Measurements from ENCODE around the gene STK16.

Gene STK16

GRCh38 chr2:219273937-219274336 lies 28.7 kb downstream of the STK16 start:
- no peak overlapping the region for H3K4me3 ChIP-seq (ENCODE audit: low read length)
- H3K9ac ChIP-seq (ENCODE audit: low read length): no peak overlapping the region
- no peaks in the 10 kb centered on the region for H3K79me2 ChIP-seq (ENCODE audit: low read length)
- H3K9me3 ChIP-seq (ENCODE audit: insufficient read depth, low read length): no peaks in the 10 kb centered on the region
- H3K4me2 ChIP-seq (ENCODE audit: low read length): no peak overlapping the region
- TF ChIP-seq, protein P1, sequence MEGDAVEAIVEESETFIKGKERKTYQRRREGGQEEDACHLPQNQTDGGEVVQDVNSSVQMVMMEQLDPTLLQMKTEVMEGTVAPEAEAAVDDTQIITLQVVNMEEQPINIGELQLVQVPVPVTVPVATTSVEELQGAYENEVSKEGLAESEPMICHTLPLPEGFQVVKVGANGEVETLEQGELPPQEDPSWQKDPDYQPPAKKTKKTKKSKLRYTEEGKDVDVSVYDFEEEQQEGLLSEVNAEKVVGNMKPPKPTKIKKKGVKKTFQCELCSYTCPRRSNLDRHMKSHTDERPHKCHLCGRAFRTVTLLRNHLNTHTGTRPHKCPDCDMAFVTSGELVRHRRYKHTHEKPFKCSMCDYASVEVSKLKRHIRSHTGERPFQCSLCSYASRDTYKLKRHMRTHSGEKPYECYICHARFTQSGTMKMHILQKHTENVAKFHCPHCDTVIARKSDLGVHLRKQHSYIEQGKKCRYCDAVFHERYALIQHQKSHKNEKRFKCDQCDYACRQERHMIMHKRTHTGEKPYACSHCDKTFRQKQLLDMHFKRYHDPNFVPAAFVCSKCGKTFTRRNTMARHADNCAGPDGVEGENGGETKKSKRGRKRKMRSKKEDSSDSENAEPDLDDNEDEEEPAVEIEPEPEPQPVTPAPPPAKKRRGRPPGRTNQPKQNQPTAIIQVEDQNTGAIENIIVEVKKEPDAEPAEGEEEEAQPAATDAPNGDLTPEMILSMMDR (IDR thresholded peaks at IDR 0.05; ENCODE audit: low read depth, low read length): no peak
- no peak for TF ChIP-seq EZH2phosphoT487 (IDR thresholded peaks at IDR 0.05; ENCODE audit: low read depth)
- H3K36me3 ChIP-seq (replicated peaks; ENCODE audit: low read depth, low read length): no peaks in the 10 kb centered on the region
- no peak overlapping the region for H2AFZ ChIP-seq (ENCODE audit: low read depth, low read length)
- no peak overlapping the region for H3K27ac ChIP-seq (ENCODE audit: low read length)
- H4K20me1 ChIP-seq (ENCODE audit: insufficient read depth, low read length): no peaks in the 10 kb centered on the region
- H3K27me3 ChIP-seq (ENCODE audit: low read depth, low read length): no peaks in the 10 kb centered on the region
- H3K4me1 ChIP-seq (ENCODE audit: low read length): peaks cover 8% of the 10 kb centered on the region

DNA sequence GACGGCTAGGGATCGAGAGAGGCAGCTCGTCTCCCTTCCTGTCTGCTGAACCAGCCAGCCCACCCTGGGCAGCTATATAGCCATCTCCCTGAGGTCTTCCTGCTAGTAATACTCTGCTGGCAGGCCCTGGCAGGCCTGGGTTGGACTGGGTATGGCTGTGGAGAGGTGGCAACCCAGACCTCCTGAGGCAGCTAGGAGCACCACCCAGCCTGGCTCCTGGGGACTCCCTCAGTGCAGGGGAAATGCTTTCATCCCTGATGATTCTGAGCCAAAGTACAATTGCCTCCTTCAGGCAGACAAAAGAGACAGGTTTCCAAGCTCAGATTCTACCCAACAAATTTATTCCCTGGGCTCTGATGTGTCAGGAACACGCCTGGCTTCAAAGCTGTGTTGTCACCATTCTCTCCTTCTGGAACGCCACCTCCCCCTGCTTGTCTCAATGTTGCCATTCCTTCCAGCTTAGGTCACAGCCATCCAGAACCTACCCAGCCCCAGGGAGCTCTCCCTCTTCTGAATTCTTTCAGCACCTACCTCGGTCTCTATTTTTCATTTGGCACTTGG lies 29.2 kb downstream of the STK16 start:
- Histone ChIP-seq H4K20me1 (ENCODE audit: insufficient read depth, low read length) (no peaks in the 10 kb centered on the region), H3K4me1 (ENCODE audit: low read length) (peaks cover 8% of the 10 kb centered on the region), H2AFZ (ENCODE audit: low read depth, low read length) (no peak overlapping the region), H3K27me3 (ENCODE audit: low read depth, low read length) (no peaks in the 10 kb centered on the region), H3K9me3 (ENCODE audit: insufficient read depth, low read length) (no peaks in the 10 kb centered on the region), H3K27ac (ENCODE audit: low read length) (no peak overlapping the region), H3K36me3 (replicated peaks; ENCODE audit: low read depth, low read length) (no peaks in the 10 kb centered on the region), H3K9ac (ENCODE audit: low read length) (no peak overlapping the region), H3K4me3 (ENCODE audit: low read length) (no peak overlapping the region), H3K79me2 (ENCODE audit: low read length) (no peaks in the 10 kb centered on the region), H3K4me2 (ENCODE audit: low read length) (no peak overlapping the region)
- TF ChIP-seq EZH2phosphoT487 (IDR thresholded peaks at IDR 0.05; ENCODE audit: low read depth): no peak
- TF ChIP-seq, protein P1 (IDR thresholded peaks at IDR 0.05; ENCODE audit: low read depth, low read length): no peak

DNA sequence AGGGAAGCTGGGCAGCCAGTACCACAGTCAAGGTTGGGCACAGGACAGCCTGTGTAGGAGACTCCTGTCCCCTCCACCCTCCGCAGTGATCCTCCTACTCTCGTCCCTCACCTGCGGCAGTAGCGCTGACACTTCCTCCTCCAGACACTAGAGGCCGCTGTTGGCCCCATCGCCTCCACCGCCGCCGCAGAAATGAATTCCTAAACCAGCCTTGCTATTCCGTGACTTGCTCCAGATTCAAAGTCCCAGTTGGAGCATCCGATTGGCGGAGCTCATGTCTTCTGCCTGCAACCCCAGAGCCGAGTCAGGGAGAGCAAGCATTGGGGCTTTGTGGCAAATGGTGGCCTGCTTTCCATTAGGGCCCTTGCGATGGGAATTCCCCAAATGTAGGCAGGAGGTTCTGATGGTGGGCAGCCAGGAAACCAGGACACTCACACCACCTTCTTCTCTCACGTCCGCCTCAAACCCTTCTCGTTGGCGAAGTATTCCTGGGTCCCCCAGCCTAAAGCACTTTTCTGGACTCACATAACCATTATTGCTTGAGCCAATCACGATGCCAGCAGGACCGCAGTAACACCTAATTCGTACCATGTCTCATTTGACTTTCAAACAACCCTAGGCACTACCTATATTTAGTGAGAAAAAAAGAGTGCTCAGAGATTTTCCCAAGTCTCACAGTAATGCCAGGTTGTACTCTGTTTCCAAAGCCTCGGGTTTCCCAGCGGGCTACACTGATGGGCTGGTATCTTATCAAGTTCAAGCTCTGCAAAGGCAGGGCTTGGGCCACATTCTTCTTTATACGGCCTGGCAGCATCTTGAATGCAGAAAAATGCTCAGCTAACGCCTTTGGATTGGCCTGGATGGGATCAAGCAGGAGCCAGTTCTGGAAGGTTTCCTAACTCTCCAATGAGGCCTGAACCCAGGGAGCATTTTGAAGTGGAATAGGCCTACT lies 32.7 kb downstream of the STK16 start:
- Histone ChIP-seq H3K4me2 (ENCODE audit: low read length) (peak overlapping the region; percentile 96), H3K4me1 (ENCODE audit: low read length) (peaks cover 11% of the 10 kb centered on the region), H3K36me3 (replicated peaks; ENCODE audit: low read depth, low read length) (peaks cover 3% of the 10 kb centered on the region), H3K9me3 (ENCODE audit: insufficient read depth, low read length) (no peaks in the 10 kb centered on the region), H2AFZ (ENCODE audit: low read depth, low read length) (peak overlapping the region; percentile 82), H3K27ac (ENCODE audit: low read length) (peak overlapping the region; percentile 90), H3K4me3 (ENCODE audit: low read length) (peak overlapping the region; percentile 90), H3K79me2 (ENCODE audit: low read length) (no peaks in the 10 kb centered on the region), H4K20me1 (ENCODE audit: insufficient read depth, low read length) (no peaks in the 10 kb centered on the region), H3K9ac (ENCODE audit: low read length) (peak overlapping the region; percentile 85), H3K27me3 (ENCODE audit: low read depth, low read length) (no peaks in the 10 kb centered on the region)
- TF ChIP-seq, protein P1 (IDR thresholded peaks at IDR 0.05; ENCODE audit: low read depth, low read length): peak; percentile 81
- TF ChIP-seq EZH2phosphoT487 (IDR thresholded peaks at IDR 0.05; ENCODE audit: low read depth): no peak

GRCh38 chr2:219278655-219279150 lies 33.4 kb downstream of the STK16 start:
- H3K4me2 ChIP-seq (ENCODE audit: low read length): peak overlapping the region; percentile 96
- H3K79me2 ChIP-seq (ENCODE audit: low read length): no peaks in the 10 kb centered on the region
- peak overlapping the region; percentile 90 for H3K4me3 ChIP-seq (ENCODE audit: low read length)
- no peak for TF ChIP-seq EZH2phosphoT487 (IDR thresholded peaks at IDR 0.05; ENCODE audit: low read depth)
- TF ChIP-seq, protein P1 (IDR thresholded peaks at IDR 0.05; ENCODE audit: low read depth, low read length): no peak
- no peaks in the 10 kb centered on the region for H4K20me1 ChIP-seq (ENCODE audit: insufficient read depth, low read length)
- peak overlapping the region; percentile 85 for H3K9ac ChIP-seq (ENCODE audit: low read length)
- no peaks in the 10 kb centered on the region for H3K27me3 ChIP-seq (ENCODE audit: low read depth, low read length)
- H3K27ac ChIP-seq (ENCODE audit: low read length): peak overlapping the region; percentile 90
- H2AFZ ChIP-seq (ENCODE audit: low read depth, low read length): no peak overlapping the region
- H3K36me3 ChIP-seq (replicated peaks; ENCODE audit: low read depth, low read length): peaks cover 3% of the 10 kb centered on the region
- peaks cover 11% of the 10 kb centered on the region for H3K4me1 ChIP-seq (ENCODE audit: low read length)
- no peaks in the 10 kb centered on the region for H3K9me3 ChIP-seq (ENCODE audit: insufficient read depth, low read length)
